GM23248 (cell line): ENCODE data around the gene HOXD1. TPM values are rescaled to one million over a fixed set of nuclear protein-coding genes. Genes with fewer than 3 reads are reported as not detected.

Source experiments
- DNase-seq: peaks from one replicate; pipeline ENCODE4 v3.0.0-alpha.2; 2015
- H2AFZ ChIP-seq: fragments of 200-600 bp; sonication (generic); 2 replicates; pipeline ENCODE4 v1.6.1; 2016; ENCODE audit warnings: antibody characterized with exemption
- H3F3A ChIP-seq: fragments of 200-600 bp; sonication (generic); 2 replicates; pipeline ENCODE4 v1.6.1; 2016; ENCODE audit warnings: mild to moderate bottlenecking, antibody characterized with exemption, mixed run types; ENCODE audit not compliant: insufficient read depth
- H3K27ac ChIP-seq: fragments of 200-600 bp; sonication (generic); 2 replicates; pipeline ENCODE4 v1.5.1; 2016; ENCODE audit warnings: mild to moderate bottlenecking
- H3K27me3 ChIP-seq: fragments of 200-600 bp; sonication (generic); replicated peaks from 2 replicates; pipeline ENCODE4 v1.6.1; 2016; ENCODE audit warnings: mild to moderate bottlenecking; ENCODE audit not compliant: insufficient read depth
- H3K36me3 ChIP-seq: fragments of 200-600 bp; sonication (generic); 2 replicates; pipeline ENCODE4 v1.6.1; 2016; ENCODE audit warnings: low read depth, mild to moderate bottlenecking
- H3K4me1 ChIP-seq: fragments of 200-600 bp; sonication (generic); 2 replicates; pipeline ENCODE4 v1.6.1; 2016; ENCODE audit warnings: mild to moderate bottlenecking; ENCODE audit not compliant: insufficient read depth
- H3K4me2 ChIP-seq: fragments of 200-600 bp; sonication (generic); one replicate; pipeline ENCODE4 v1.6.1; 2016; ENCODE audit warnings: mild to moderate bottlenecking; ENCODE audit not compliant: unreplicated experiment
- H3K4me3 ChIP-seq: fragments of 200-600 bp; sonication (generic); 2 replicates; pipeline ENCODE4 v1.5.1; 2016; ENCODE audit warnings: mild to moderate bottlenecking
- H3K79me2 ChIP-seq: fragments of 200-600 bp; sonication (generic); 2 replicates; pipeline ENCODE4 v1.6.1; 2016; ENCODE audit warnings: mild to moderate bottlenecking; ENCODE audit not compliant: insufficient read depth
- H3K9ac ChIP-seq: fragments of 200-600 bp; sonication (generic); 2 replicates; pipeline ENCODE4 v1.6.1; 2016; ENCODE audit warnings: mild to moderate bottlenecking
- H3K9me2 ChIP-seq: fragments of 200-600 bp; sonication (generic); 2 replicates; pipeline ENCODE4 v1.6.1; 2016; ENCODE audit warnings: mixed run types, mild to moderate bottlenecking, moderate library complexity; ENCODE audit not compliant: insufficient read depth
- H3K9me3 ChIP-seq: fragments of 200-600 bp; sonication (generic); one replicate; pipeline ENCODE4 v1.6.1; 2017; ENCODE audit warnings: low read depth
- H4K20me1 ChIP-seq: fragments of 200-600 bp; sonication (generic); 2 replicates; pipeline ENCODE4 v1.6.0; 2016; ENCODE audit not compliant: insufficient read depth
- EZH2 ChIP-seq: fragments of 200-600 bp; sonication (generic); IDR thresholded peaks from 2 replicates; pipeline ENCODE4 v1.6.1; 2018; ENCODE audit warnings: antibody characterized with exemption, mild to moderate bottlenecking; ENCODE audit not compliant: insufficient read depth, poor library complexity, severe bottlenecking
- EZH2phosphoT487 ChIP-seq: fragments of 200-600 bp; sonication (generic); IDR thresholded peaks from 2 replicates; pipeline ENCODE4 v1.6.1; 2018; ENCODE audit warnings: antibody characterized with exemption, moderate library complexity, mild to moderate bottlenecking, low read depth; ENCODE audit not compliant: insufficient read depth
- WGBS, 2 experiments: methylation state at CpG; one replicate each; pipeline ENCODE4 v1.1.6; 2015 to 2017; ENCODE audit warnings: low lambda C conversion rate in 2 of 2, low coverage in 1 of 2; ENCODE audit errors: missing lambda C conversion rate in 2 of 2; 5-methylcytosine and 5-hydroxymethylcytosine counted together
- in situ Hi-C: fragments of 300-500 bp; cut with MboI; formaldehyde crosslinking; loops from 2 replicates; pipeline ENCODE4 v1.15.0; 2020
- polyA plus RNA-seq: library from polyadenylated mRNA; unstranded; fragments of >200 nt; fragmentation: Nextera tagmentation; extraction: Ambion mirVana; gene quantifications from 2 replicates; pipeline ENCODE4 v1.2.1, GENCODE V29; 2016
- total RNA-seq: library from RNA; depleted of rRNA; stranded (reverse); fragments of >200 nt; shearing (Covaris generic); gene quantifications from 2 replicates; pipeline ENCODE4 v1.2.3, GENCODE V29; 2014

HOXD1 gene
- total and polyA plus RNA-seq, 2 experiments from 2014 or later, result 0.43 to 2.2 TPM

DNA sequence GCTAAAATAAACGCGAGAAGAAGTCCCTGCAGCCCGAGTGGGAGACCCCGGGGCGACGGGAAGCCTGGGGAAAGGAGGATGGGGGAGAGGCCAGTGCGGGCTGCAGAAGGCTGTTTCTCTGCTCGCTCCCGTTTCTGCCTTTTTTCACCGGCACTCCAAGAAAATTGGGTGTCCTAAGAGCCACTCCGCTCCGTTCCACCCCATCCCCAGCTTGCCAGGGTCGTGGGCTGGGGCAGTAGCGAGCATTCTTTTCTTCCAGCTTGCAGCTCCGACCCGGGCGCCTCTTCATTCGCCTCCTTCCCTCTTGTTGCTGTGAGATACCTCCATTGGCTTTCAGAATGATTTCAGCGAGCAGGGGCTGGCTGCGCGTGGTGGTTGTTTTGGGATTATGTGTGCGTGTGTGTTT lies 30.3 kb upstream of the HOXD1 start:
- in situ Hi-C loops, result no loop called here
- Histone ChIP-seq H3F3A (peaks cover 27% of the 10 kb centered on the region; the same call in 1 of the 2 replicates), H3K9ac (peak overlapping the region; percentile 86), H3K36me3 (peaks cover 5% of the 10 kb centered on the region; the same call in 1 of the 2 replicates), H2AFZ (peak overlapping the region; percentile 91), H3K9me3 (no peaks in the 10 kb centered on the region), H3K27ac (no peak overlapping the region), H3K79me2 (no peaks in the 10 kb centered on the region), H3K27me3 (no peaks in the 10 kb centered on the region), H3K4me3 (peak overlapping the region; percentile 84), H3K9me2 (no peaks in the 10 kb centered on the region), H4K20me1 (no peaks in the 10 kb centered on the region), H3K4me1 (no peaks in the 10 kb centered on the region; the same call in 1 of the 2 replicates), H3K4me2 (peak overlapping the region; percentile 98)
- 14 to 22% methylated on average over 22 of the region's 22 CpGs for WGBS, 2 experiments
- TF ChIP-seq EZH2phosphoT487, result no peak
- TF ChIP-seq EZH2, result no peak
- DNase-seq, result peak; percentile 41

GRCh38 chr2:176158855-176159662 lies 29.4 kb upstream of the HOXD1 start:
- Histone ChIP-seq H3K9me2 (no peaks in the 10 kb centered on the region), H3F3A (peaks cover 20% of the 10 kb centered on the region; the same call in 1 of the 2 replicates), H3K79me2 (no peaks in the 10 kb centered on the region), H4K20me1 (no peaks in the 10 kb centered on the region), H3K4me3 (no peak overlapping the region), H3K27ac (no peak overlapping the region), H3K27me3 (no peaks in the 10 kb centered on the region), H3K9ac (no peak overlapping the region), H3K9me3 (no peaks in the 10 kb centered on the region), H3K4me2 (no peak overlapping the region), H3K4me1 (no peaks in the 10 kb centered on the region; the same call in 1 of the 2 replicates), H3K36me3 (peaks cover 5% of the 10 kb centered on the region; the same call in 1 of the 2 replicates), H2AFZ (no peak overlapping the region)
- in situ Hi-C loops, result no loop called here
- TF ChIP-seq EZH2 (no peak), EZH2phosphoT487 (no peak)
- 88 to 92% methylated on average over 31 to 39 of the region's 39 CpGs for WGBS, 2 experiments
- no peak for DNase-seq

GRCh38 chr2:176159663-176160250 lies 28.7 kb upstream of the HOXD1 start:
- H3K4me2 ChIP-seq, result no peak overlapping the region
- H3K4me1 ChIP-seq, result no peaks in the 10 kb centered on the region; the same call in 1 of the 2 replicates
- no peak for DNase-seq
- no peak for TF ChIP-seq EZH2
- no peak for TF ChIP-seq EZH2phosphoT487
- no peaks in the 10 kb centered on the region for H3K79me2 ChIP-seq
- no peaks in the 10 kb centered on the region for H3K9me2 ChIP-seq
- H3K4me3 ChIP-seq, result no peak overlapping the region
- H3K27ac ChIP-seq, result no peak overlapping the region
- no peaks in the 10 kb centered on the region; the same call in 1 of the 2 replicates for H3K36me3 ChIP-seq
- no peak overlapping the region for H3K9ac ChIP-seq
- no peaks in the 10 kb centered on the region for H3K27me3 ChIP-seq
- no peaks in the 10 kb centered on the region for H3K9me3 ChIP-seq
- H4K20me1 ChIP-seq, result no peaks in the 10 kb centered on the region
- peaks cover 13% of the 10 kb centered on the region; the same call in 1 of the 2 replicates for H3F3A ChIP-seq
- in situ Hi-C loops, result no loop called here
- WGBS, 2 experiments, result 93% methylated on average over 32 to 44 of the region's 44 CpGs
- H2AFZ ChIP-seq, result no peak overlapping the region

DNA sequence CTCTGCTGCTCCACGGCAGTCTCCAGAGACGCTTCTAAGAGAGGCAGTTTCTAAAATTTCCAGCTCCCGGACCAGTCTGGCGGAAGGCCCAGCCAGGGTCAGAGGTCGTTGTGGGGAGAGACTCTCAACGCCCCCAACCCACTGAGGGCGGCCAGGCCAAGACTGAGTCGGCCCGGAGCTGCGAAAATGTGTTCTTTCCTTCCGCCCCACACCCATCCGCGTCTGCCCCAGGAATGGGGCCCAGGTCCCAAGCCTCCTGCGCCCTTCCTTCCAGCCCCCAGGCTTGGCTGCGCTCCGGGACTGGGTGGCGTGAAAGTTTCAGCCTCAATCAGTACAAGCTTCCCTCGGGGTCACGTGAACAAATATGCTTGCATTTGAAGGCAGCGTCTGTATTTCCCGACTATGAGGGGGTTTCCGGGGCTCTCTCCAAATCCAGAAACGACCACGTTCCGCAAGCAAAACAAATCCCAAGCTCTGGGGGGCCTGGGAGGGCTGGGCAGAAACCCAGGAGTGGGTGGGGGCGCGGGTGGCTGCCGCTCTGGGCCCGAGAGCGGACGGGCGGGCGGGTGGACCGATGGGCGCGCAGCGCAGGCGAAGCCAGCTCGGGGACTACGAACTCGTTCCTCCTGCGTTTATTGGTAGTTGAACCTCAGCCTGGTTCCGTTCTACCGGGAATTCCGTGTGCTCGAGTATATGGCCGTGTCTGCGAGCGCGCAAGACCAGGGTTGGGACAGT lies 28.1 kb upstream of the HOXD1 start:
- Histone ChIP-seq H3K36me3 (no peaks in the 10 kb centered on the region), H3K9me3 (no peaks in the 10 kb centered on the region), H3K9me2 (no peaks in the 10 kb centered on the region), H3K79me2 (no peaks in the 10 kb centered on the region), H3K4me3 (no peak overlapping the region), H3K27ac (no peak overlapping the region), H4K20me1 (no peaks in the 10 kb centered on the region), H3K4me2 (no peak overlapping the region), H2AFZ (no peak overlapping the region), H3F3A (peaks cover 9% of the 10 kb centered on the region; the same call in 1 of the 2 replicates), H3K27me3 (no peaks in the 10 kb centered on the region), H3K9ac (no peak overlapping the region), H3K4me1 (no peaks in the 10 kb centered on the region; the same call in 1 of the 2 replicates)
- no peak for TF ChIP-seq EZH2
- TF ChIP-seq EZH2phosphoT487, result no peak
- WGBS, 2 experiments, result 92 to 93% methylated on average over 49 to 50 of the region's 50 CpGs
- no peak for DNase-seq
- in situ Hi-C loops, result no loop called here
